ENCODE measurements around the gene KMT2B. TPM values are rescaled to one million over a fixed set of nuclear protein-coding genes. Genes with fewer than 3 reads are reported as not detected.

The KMT2B gene
- total RNA-seq, 1 experiment from 2014 or later: 32.2 TPM

- BruUV-seq (replicated peaks): no TSS peak
- Histone ChIP-seq H3K4me3 (no peak overlapping the region), H4K20me1 (ENCODE audit: insufficient read depth) (no peaks in the 10 kb centered on the region), H3K27me3 (ENCODE audit: insufficient read depth, low read depth) (peaks cover 15% of the 10 kb centered on the region), H3F3A (ENCODE audit: insufficient read depth, low read depth) (0 out of 2 replicates have a peak, but pooled peaks cover 4% of the 10 kb centered on the region), H3K36me3 (ENCODE audit: low read depth) (no peaks in the 10 kb centered on the region), H3K79me2 (ENCODE audit: low read depth) (no peaks in the 10 kb centered on the region), H3K27ac (no peak overlapping the region), H3K4me1 (replicated peaks; ENCODE audit: insufficient read depth) (no peaks in the 10 kb centered on the region), H2AFZ (no peak overlapping the region), H3K9me3 (ENCODE audit: insufficient read depth, low read depth) (no peaks in the 10 kb centered on the region), H3K4me2 (no peak overlapping the region), H3K9me2 (ENCODE audit: insufficient read depth) (no peaks in the 10 kb centered on the region)
- no peak for DNase-seq
- TF ChIP-seq EZH2 (IDR thresholded peaks at IDR 0.05; ENCODE audit: low read depth) (no peak), CTCF (conservative IDR thresholded peaks at IDR 0.05) (no peak)
- ChIA-PET CTCF (no interaction called here), POLR2A (ENCODE audit: unreplicated experiment) (no interaction called here)
- intact Hi-C loops (cut with micrococcal nuclease; ENCODE audit: unreplicated experiment): no loop called here
Measured at GRCh38 chr19:35786299-35787160, 68.7 kb downstream of the KMT2B start.

- CTCF ChIA-PET: no interaction called here
- DNase-seq: no peak
- no peaks in the 10 kb centered on the region for H4K20me1 ChIP-seq (ENCODE audit: insufficient read depth)
- no peak overlapping the region for H3K27ac ChIP-seq
- no peak overlapping the region for H2AFZ ChIP-seq
- POLR2A ChIA-PET (ENCODE audit: unreplicated experiment): no interaction called here
- H3K4me3 ChIP-seq: no peak overlapping the region
- H3K4me1 ChIP-seq (replicated peaks; ENCODE audit: insufficient read depth): no peaks in the 10 kb centered on the region
- no peaks in the 10 kb centered on the region for H3K9me2 ChIP-seq (ENCODE audit: insufficient read depth)
- intact Hi-C loops (cut with micrococcal nuclease; ENCODE audit: unreplicated experiment): no loop called here
- 0 out of 2 replicates have a peak, but pooled peaks cover 4% of the 10 kb centered on the region for H3F3A ChIP-seq (ENCODE audit: insufficient read depth, low read depth)
- no peaks in the 10 kb centered on the region for H3K79me2 ChIP-seq (ENCODE audit: low read depth)
- H3K9me3 ChIP-seq (ENCODE audit: insufficient read depth, low read depth): no peaks in the 10 kb centered on the region
- TF ChIP-seq CTCF (conservative IDR thresholded peaks at IDR 0.05) (no peak), EZH2 (IDR thresholded peaks at IDR 0.05; ENCODE audit: low read depth) (no peak)
- H3K27me3 ChIP-seq (ENCODE audit: insufficient read depth, low read depth): peaks cover 15% of the 10 kb centered on the region
- BruUV-seq (replicated peaks): no TSS peak
- no peaks in the 10 kb centered on the region for H3K36me3 ChIP-seq (ENCODE audit: low read depth)
- H3K4me2 ChIP-seq: no peak overlapping the region
Measured at GRCh38 chr19:35787227-35787799, 69.5 kb downstream of the KMT2B start.

Other genes starting within 250 kb of the KMT2B start
- not detected in 2 replicates for gene KRTDAP, start 227.5 kb upstream of the KMT2B start, total RNA-seq (2021)
- gene DMKN, start 204.4 kb upstream of the KMT2B start, total RNA-seq (2021): 135 and 144 TPM in 2 replicates
- gene SBSN, start 189.7 kb upstream of the KMT2B start, total RNA-seq (2021): 0.76 and 0.88 TPM in 2 replicates
- not detected in 2 replicates for gene GAPDHS, start 184.5 kb upstream of the KMT2B start, total RNA-seq (2021)
- gene TMEM147, start 172.4 kb upstream of the KMT2B start, total RNA-seq (2021): 82.6 and 95.9 TPM in 2 replicates
- not detected in 2 replicates for gene ATP4A, start 154.3 kb upstream of the KMT2B start, total RNA-seq (2021)
- not detected in 2 replicates for gene PMIS2, start 131.8 kb upstream of the KMT2B start, total RNA-seq (2021)
- 21.7 and 23.5 TPM in 2 replicates for gene HAUS5, start 105.3 kb upstream of the KMT2B start, total RNA-seq (2021)
- 110 and 153 TPM in 2 replicates for gene RBM42, start 89.0 kb upstream of the KMT2B start, total RNA-seq (2021)
- gene ETV2, start 76.3 kb upstream of the KMT2B start, total RNA-seq (2021): 1.8 and 2.1 TPM in 2 replicates
- 441 and 489 TPM in 2 replicates for gene COX6B1, start 69.7 kb upstream of the KMT2B start, total RNA-seq (2021)
- 0.65 and 1.6 TPM in 2 replicates for gene UPK1A, start 51.5 kb upstream of the KMT2B start, total RNA-seq (2021)
- gene ZBTB32, start 13.4 kb upstream of the KMT2B start, total RNA-seq (2021): not detected in 2 replicates
- 8.6 and 9.7 TPM in 2 replicates for gene IGFLR1, start 24.4 kb downstream of the KMT2B start, total RNA-seq (2021)
- gene U2AF1L4, start 27.4 kb downstream of the KMT2B start, total RNA-seq (2021): 13.9 and 14.3 TPM in 2 replicates
- 106 and 130 TPM in 2 replicates for gene PSENEN, start 27.6 kb downstream of the KMT2B start, total RNA-seq (2021)
- gene LIN37, start 30.6 kb downstream of the KMT2B start, total RNA-seq (2021): 9.4 and 17.0 TPM in 2 replicates
- gene HSPB6, start 39.0 kb downstream of the KMT2B start, total RNA-seq (2021): 2.5 and 2.7 TPM in 2 replicates
- gene PROSER3, start 40.2 kb downstream of the KMT2B start, total RNA-seq (2021): 38.0 and 52.2 TPM in 2 replicates
- 17.4 and 21.3 TPM in 2 replicates for gene ARHGAP33, start 57.6 kb downstream of the KMT2B start, total RNA-seq (2021)
- not detected in 2 replicates for gene PRODH2, start 94.8 kb downstream of the KMT2B start, total RNA-seq (2021)
- not detected in 2 replicates for gene NPHS1, start 134.5 kb downstream of the KMT2B start, total RNA-seq (2021)
- gene KIRREL2, start 138.9 kb downstream of the KMT2B start, total RNA-seq (2021): not detected in 2 replicates
- 2.0 and 2.1 TPM in 2 replicates for gene APLP1, start 150.6 kb downstream of the KMT2B start, total RNA-seq (2021)
- gene NFKBID, start 182.5 kb downstream of the KMT2B start, total RNA-seq (2021): 15.7 and 27.5 TPM in 2 replicates
- 1.8 and 2.6 TPM in 2 replicates for gene HCST, start 184.5 kb downstream of the KMT2B start, total RNA-seq (2021)
- not detected in 2 replicates for gene TYROBP, start 190.3 kb downstream of the KMT2B start, total RNA-seq (2021)
- 10.5 and 14.7 TPM in 2 replicates for gene LRFN3, start 218.4 kb downstream of the KMT2B start, total RNA-seq (2021)

Measured in PC-9 (cell line).